ENCODE measurements around the gene METAP2. TPM values are rescaled to one million over a fixed set of nuclear protein-coding genes. Genes with fewer than 3 reads are reported as not detected.
"Not testable (repeated sequence)": the region's sequence is repeated elsewhere in the genome, so short reads cannot be mapped to it uniquely, and the experiment has no call there.

The METAP2 gene
- polyA plus RNA-seq, 1 of the 3 experiments (the other 2 are of a cell fraction) = 35.8 TPM

DNA sequence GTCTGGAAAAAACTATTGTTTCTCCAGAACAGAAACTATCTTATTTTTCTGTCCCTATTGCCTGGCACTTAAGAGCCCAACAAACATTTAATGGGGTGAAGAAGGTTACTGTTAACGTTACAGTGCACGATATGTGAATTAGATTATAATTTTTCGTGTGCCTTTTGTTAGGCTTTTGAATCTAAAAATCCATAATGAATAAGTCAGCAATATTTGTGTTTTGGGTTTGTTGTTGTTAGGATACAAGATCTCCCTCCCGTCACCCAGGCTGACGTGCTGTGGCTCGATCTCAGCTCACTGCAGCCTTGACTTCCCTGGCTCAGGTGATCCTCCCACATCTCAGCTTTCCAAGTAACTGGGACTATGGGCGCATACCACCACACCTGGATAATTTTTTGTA, 7.9 kb downstream of the METAP2 start:
- ChIA-PET CTCF (interaction anchor here (1.7 kb wide), 1 partner anchor 8 kb away, joined by 4 read pairs; the partner anchor contains the start of gene METAP2), POLR2A (no interaction called here)
- Histone ChIP-seq H4K20me1 (ENCODE audit: insufficient read depth) (peaks cover 39% of the 10 kb centered on the region), H3K9ac (no peak overlapping the region), H3K4me2 (no peak overlapping the region), H3K9me3 (no peaks in the 10 kb centered on the region), H3F3A (replicated peaks; ENCODE audit: insufficient read depth) (peaks cover 13% of the 10 kb centered on the region), H3K9me2 (no peaks in the 10 kb centered on the region), H3K79me2 (ENCODE audit: insufficient read depth) (peaks cover 88% of the 10 kb centered on the region), H3K36me3 (replicated peaks in 1 of 2; ENCODE audit: control insufficient read depth in 1 of 2, insufficient read depth in 2 of 2, low read length in 1 of 2) (peaks cover 30 to 35% of the 10 kb centered on the region in 2 experiments), H3K27me3 (ENCODE audit: insufficient read depth) (no peaks in the 10 kb centered on the region), H3K27ac (ENCODE audit: low read depth in 2 of 2, low read length in 1 of 2) (no peak overlapping the region), H3K4me3 (ENCODE audit: low read depth in 2 of 2, low read length in 1 of 2) (no peak overlapping the region), H3K4me1 (ENCODE audit: control insufficient read depth in 1 of 2, insufficient read depth in 2 of 2, low read depth in 1 of 2, low read length in 1 of 2) (peaks cover 0 to 10% of the 10 kb centered on the region in 2 experiments; a peak in 2 of 4 replicates), H2AFZ (ENCODE audit: low read depth) (no peak overlapping the region)
- 96% methylated on average over 7 of the region's 7 CpGs for WGBS (ENCODE audit: low lambda C conversion rate)
- DNase-seq = no peak
- TF ChIP-seq POLR2AphosphoS5 (IDR thresholded peaks at IDR 0.05; ENCODE audit: low read depth, low read length) (no peak), NFIC (IDR thresholded peaks at IDR 0.05; ENCODE audit: borderline replicate concordance) (no peak), MXI1 (IDR thresholded peaks at IDR 0.05; ENCODE audit: low read depth, low read length) (no peak), FOXM1 (IDR thresholded peaks at IDR 0.05; ENCODE audit: low read depth) (no peak), RFX5 (IDR thresholded peaks at IDR 0.05; ENCODE audit: low read length) (no peak), ELF1 (IDR thresholded peaks at IDR 0.05) (no peak), EP300 (IDR thresholded peaks at IDR 0.05; ENCODE audit: borderline replicate concordance in 1 of 2, low read depth in 1 of 2, low read length in 1 of 2) (no peak), GABPA (IDR thresholded peaks at IDR 0.05; ENCODE audit: low read depth) (no peak), SIN3A (IDR thresholded peaks at IDR 0.05; ENCODE audit: borderline replicate concordance, low read depth, low read length) (no peak), FOSL2 (IDR thresholded peaks at IDR 0.05; ENCODE audit: borderline replicate concordance, low read depth) (no peak)
- TF ChIP-seq, protein P1, sequence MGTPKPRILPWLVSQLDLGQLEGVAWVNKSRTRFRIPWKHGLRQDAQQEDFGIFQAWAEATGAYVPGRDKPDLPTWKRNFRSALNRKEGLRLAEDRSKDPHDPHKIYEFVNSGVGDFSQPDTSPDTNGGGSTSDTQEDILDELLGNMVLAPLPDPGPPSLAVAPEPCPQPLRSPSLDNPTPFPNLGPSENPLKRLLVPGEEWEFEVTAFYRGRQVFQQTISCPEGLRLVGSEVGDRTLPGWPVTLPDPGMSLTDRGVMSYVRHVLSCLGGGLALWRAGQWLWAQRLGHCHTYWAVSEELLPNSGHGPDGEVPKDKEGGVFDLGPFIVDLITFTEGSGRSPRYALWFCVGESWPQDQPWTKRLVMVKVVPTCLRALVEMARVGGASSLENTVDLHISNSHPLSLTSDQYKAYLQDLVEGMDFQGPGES (IDR thresholded peaks at IDR 0.05; ENCODE audit: low read depth, low read length) = no peak
- TF ChIP-seq, protein P2, sequence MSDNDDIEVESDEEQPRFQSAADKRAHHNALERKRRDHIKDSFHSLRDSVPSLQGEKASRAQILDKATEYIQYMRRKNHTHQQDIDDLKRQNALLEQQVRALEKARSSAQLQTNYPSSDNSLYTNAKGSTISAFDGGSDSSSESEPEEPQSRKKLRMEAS (IDR thresholded peaks at IDR 0.05; ENCODE audit: low read depth) = no peak
- TF ChIP-seq, protein P3, sequence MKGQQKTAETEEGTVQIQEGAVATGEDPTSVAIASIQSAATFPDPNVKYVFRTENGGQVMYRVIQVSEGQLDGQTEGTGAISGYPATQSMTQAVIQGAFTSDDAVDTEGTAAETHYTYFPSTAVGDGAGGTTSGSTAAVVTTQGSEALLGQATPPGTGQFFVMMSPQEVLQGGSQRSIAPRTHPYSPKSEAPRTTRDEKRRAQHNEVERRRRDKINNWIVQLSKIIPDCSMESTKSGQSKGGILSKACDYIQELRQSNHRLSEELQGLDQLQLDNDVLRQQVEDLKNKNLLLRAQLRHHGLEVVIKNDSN (IDR thresholded peaks at IDR 0.05; ENCODE audit: borderline replicate concordance, low read depth) = no peak
- TF ChIP-seq, protein P4, sequence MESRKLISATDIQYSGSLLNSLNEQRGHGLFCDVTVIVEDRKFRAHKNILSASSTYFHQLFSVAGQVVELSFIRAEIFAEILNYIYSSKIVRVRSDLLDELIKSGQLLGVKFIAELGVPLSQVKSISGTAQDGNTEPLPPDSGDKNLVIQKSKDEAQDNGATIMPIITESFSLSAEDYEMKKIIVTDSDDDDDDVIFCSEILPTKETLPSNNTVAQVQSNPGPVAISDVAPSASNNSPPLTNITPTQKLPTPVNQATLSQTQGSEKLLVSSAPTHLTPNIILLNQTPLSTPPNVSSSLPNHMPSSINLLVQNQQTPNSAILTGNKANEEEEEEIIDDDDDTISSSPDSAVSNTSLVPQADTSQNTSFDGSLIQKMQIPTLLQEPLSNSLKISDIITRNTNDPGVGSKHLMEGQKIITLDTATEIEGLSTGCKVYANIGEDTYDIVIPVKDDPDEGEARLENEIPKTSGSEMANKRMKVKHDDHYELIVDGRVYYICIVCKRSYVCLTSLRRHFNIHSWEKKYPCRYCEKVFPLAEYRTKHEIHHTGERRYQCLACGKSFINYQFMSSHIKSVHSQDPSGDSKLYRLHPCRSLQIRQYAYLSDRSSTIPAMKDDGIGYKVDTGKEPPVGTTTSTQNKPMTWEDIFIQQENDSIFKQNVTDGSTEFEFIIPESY (IDR thresholded peaks at IDR 0.05; ENCODE audit: borderline replicate concordance, low read depth) = no peak
- TF ChIP-seq, protein P5, sequence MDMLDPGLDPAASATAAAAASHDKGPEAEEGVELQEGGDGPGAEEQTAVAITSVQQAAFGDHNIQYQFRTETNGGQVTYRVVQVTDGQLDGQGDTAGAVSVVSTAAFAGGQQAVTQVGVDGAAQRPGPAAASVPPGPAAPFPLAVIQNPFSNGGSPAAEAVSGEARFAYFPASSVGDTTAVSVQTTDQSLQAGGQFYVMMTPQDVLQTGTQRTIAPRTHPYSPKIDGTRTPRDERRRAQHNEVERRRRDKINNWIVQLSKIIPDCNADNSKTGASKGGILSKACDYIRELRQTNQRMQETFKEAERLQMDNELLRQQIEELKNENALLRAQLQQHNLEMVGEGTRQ (IDR thresholded peaks at IDR 0.05; ENCODE audit: borderline replicate concordance, low read depth, low read length) = no peak

DNA sequence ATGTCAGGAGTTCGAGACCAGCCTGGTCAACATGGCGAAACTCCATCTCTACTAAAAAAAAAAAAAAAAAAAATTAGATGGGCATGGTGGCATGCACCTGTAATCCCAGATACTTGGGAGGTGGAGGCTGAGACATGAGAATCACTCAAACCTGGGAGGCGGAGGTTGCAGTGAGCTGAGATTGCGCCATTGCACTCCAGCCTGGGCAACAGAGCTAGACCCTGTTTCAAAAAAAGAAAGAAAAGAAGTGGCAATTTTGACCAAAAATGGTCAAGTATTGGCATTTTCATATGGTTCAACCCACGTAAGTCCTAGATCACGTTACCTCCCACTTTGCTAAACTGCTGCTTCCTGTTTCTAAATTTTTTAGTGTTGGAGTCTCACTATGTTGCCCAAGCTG, 8.6 kb downstream of the METAP2 start:
- H2AFZ ChIP-seq (ENCODE audit: low read depth); H3K9me3 ChIP-seq; H3K4me1 ChIP-seq (ENCODE audit: control insufficient read depth in 1 of 2, insufficient read depth in 2 of 2, low read depth in 1 of 2, low read length in 1 of 2); H3K27ac ChIP-seq (ENCODE audit: low read depth in 2 of 2, low read length in 1 of 2); H3K9me2 ChIP-seq; H3K9ac ChIP-seq; H3K4me2 ChIP-seq; DNase-seq; H3K4me3 ChIP-seq (ENCODE audit: low read depth in 2 of 2, low read length in 1 of 2); H3K27me3 ChIP-seq (ENCODE audit: insufficient read depth): not testable (repeated sequence)
- Histone ChIP-seq H3K36me3 (replicated peaks in 1 of 2; ENCODE audit: control insufficient read depth in 1 of 2, insufficient read depth in 2 of 2, low read length in 1 of 2) (peaks cover 32 to 37% of the 10 kb centered on the region in 2 experiments), H4K20me1 (ENCODE audit: insufficient read depth) (peaks cover 39% of the 10 kb centered on the region), H3K79me2 (ENCODE audit: insufficient read depth) (peaks cover 86% of the 10 kb centered on the region), H3F3A (replicated peaks; ENCODE audit: insufficient read depth) (peaks cover 13% of the 10 kb centered on the region)
- ChIA-PET CTCF (interaction anchor here (1.7 kb wide), 1 partner anchor 9 kb away, joined by 4 read pairs; the partner anchor contains the start of gene METAP2), POLR2A (interaction anchor here (0.6 kb wide), 1 partner anchor 201 kb away, joined by 4 read pairs; no protein-coding TSS in a partner anchor)
- over 99% methylated on average over 6 of the region's 6 CpGs for WGBS (ENCODE audit: low lambda C conversion rate)

All from SK-N-SH (cell line).